ENCODE data around the gene DOCK7.

- TF ChIP-seq CTCF (IDR thresholded peaks at IDR 0.05; ENCODE audit: insufficient read depth, low read length, poor library complexity, severe bottlenecking), result no peak
- TF ChIP-seq EZH2phosphoT487 (conservative IDR thresholded peaks at IDR 0.05; ENCODE audit: low read length), result no peak
Measured at GRCh38 chr1:62514746-62515423, 173.3 kb downstream of the DOCK7 start.

Data from SU-DHL-6 (cell line).